ENCODE data around the gene DPYSL4.

Gene DPYSL4

DNA sequence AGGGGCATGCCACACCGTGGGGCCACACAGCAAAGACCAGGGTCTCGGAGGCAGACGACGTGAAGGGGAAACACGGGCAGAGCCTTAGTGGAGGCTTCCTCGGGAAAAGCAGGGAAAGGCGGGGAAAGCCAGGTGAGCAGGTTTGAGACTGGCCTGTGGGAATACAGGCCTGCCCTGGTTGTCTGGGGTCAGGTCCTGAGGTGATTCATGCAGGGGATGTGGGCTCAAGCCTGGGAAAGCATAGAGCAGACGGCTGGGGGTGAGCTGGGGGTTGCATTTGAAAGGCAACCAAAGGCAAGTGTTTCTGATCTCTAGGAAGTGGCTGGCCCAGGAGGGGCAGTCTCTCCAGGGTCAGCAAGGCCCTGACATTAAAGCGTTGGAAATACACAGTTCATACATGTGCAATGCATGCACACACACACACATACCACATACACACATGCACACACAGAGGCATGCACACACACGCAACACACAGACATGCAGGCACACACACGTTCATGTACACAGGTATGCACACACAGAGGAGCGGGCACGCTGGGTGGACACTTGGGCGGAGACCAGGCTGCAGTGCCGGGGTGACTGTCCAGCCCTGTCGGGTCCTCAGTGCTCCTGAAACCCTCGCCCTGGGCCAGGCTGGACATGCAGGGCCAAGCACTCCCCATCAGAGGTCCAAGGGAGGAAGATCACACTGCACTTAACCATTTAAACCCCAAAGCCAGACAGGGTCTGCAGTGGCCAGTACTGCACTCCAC, 51.8 kb downstream of the DPYSL4 start:
- TF ChIP-seq CTCF (IDR thresholded peaks at IDR 0.05; ENCODE audit: control extremely low read depth, extremely low read depth, low read depth, missing control alignments), result no peak
- POLR2A ChIA-PET, result no interaction called here
- no peak for DNase-seq (ENCODE audit: extremely low spot score)
- CTCF ChIA-PET, result interaction anchor here (1.3 kb wide), 1 partner anchor 9 kb away, joined by 3 read pairs; no protein-coding TSS in a partner anchor

- CTCF ChIA-PET, result interaction anchor here (0.9 kb wide), 1 partner anchor 22 kb away, joined by 3 read pairs; no protein-coding TSS in a partner anchor
- DNase-seq (ENCODE audit: extremely low spot score), result no peak
- POLR2A ChIA-PET, result no interaction called here
- TF ChIP-seq CTCF (IDR thresholded peaks at IDR 0.05; ENCODE audit: control extremely low read depth, extremely low read depth, low read depth, missing control alignments), result no peak
Observed at GRCh38 chr10:132239126-132240031, 52.6 kb downstream of the DPYSL4 start.

DNA sequence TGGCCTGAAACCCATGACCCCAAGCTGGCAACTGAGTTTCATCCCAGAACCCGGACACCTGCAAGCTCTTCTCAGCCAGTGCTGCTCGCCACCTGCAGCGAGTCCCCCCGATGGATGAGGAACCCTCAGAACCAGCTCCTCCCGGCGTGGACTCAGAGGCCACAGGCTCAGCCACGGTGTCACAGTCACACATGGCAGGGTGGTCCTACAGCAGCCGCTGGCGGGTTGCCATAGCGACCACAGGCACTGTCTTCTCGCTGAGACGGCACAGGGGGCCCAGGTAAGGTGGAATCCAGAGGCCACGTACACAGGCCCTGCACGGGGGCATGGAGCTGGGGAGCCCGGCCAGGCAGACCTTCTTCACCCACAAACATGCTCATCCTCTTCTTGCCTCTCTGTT, 53.4 kb downstream of the DPYSL4 start:
- no peak for DNase-seq (ENCODE audit: extremely low spot score)
- POLR2A ChIA-PET, result no interaction called here
- CTCF ChIA-PET, result interaction anchor here (0.9 kb wide), 1 partner anchor 21 kb away, joined by 3 read pairs; no protein-coding TSS in a partner anchor
- no peak for TF ChIP-seq CTCF (IDR thresholded peaks at IDR 0.05; ENCODE audit: control extremely low read depth, extremely low read depth, low read depth, missing control alignments)

- DNase-seq (ENCODE audit: extremely low spot score), result no peak
- TF ChIP-seq CTCF (IDR thresholded peaks at IDR 0.05; ENCODE audit: control extremely low read depth, extremely low read depth, low read depth, missing control alignments), result no peak
- CTCF ChIA-PET, result no interaction called here
- POLR2A ChIA-PET, result no interaction called here
Observed at GRCh38 chr10:132240581-132240980, 53.8 kb downstream of the DPYSL4 start.

DNA sequence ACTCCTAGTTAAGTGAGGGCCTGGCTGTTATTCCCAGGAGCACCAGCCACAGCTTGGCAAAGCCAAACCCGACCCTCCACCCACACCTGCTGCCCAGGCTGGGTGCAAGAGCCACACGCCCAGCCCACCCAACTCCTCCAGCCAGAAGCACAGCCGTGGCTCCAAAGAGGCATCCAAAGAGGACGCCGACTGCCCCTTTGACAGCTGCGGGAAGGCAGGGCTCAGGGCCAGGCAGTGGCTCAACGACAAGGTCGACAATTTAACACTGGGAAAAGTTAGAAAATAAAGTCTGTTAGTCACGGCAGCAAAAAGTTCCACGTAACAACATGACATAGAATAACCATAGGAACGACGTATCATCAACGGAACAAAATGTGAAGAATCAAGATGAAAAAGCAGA, 54.3 kb downstream of the DPYSL4 start:
- ChIA-PET POLR2A (no interaction called here), CTCF (no interaction called here)
- TF ChIP-seq CTCF (IDR thresholded peaks at IDR 0.05; ENCODE audit: control extremely low read depth, extremely low read depth, low read depth, missing control alignments), result no peak
- DNase-seq (ENCODE audit: extremely low spot score), result no peak

DNA sequence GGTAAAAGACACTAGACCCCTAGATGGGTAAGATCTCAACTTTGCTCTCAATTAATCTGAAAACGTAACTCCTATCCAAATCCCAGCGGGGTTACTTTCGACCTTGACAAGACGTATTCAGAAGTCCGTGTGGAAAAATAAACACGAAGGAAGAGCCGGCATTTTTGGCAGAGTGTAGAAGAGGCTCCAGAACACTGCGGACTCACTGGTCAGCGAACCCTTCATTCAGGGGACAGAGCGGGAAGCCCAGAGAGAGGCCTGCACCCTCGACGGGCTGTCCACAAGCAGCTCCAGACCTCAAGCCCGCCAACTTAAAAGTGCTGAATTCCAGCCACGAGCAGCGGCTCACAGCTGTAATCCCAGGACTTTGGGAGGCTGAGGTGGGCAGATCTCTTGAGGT, 54.7 kb downstream of the DPYSL4 start:
- TF ChIP-seq CTCF (IDR thresholded peaks at IDR 0.05; ENCODE audit: control extremely low read depth, extremely low read depth, low read depth, missing control alignments), result no peak
- ChIA-PET CTCF (no interaction called here), POLR2A (no interaction called here)
- DNase-seq (ENCODE audit: extremely low spot score), result no peak
